ENCODE results near the gene ZBTB45.

DNA sequence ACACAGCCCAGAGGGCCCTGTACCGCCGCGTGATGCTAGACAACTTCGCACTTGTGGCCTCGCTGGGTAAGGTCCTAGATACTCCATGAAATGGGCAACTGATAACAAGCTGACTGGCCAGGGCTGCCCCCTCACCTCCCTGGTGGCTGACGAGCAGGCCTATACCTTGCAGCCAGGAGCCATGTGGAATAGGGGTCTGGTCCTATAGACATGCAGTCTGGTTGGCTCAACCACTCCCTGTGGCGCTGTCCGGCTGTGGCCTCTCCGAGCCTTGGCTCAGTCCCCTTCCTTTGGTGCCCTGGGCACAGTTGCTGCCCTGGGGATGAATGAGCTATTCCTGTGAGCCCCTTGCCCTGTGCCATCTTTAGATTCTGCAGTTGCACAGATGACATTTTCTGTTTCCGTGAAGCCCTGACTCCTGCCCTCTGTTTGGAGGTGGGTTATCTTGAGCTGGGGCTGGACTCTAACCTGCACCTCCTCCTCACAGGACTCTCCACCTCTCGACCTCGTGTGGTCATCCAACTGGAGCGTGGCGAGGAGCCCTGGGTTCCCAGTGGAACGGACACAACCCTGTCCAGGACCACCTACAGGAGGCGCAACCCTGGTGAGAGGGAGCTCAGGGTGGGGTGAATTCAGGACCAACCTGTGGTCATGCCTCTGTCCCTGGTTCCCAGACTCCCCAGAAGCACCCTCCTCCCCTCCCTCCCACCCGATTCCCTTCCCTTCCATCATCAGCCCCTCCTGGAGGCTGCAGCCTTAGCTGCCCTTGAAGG lies 50.2 kb downstream of the ZBTB45 start:
- TF ChIP-seq POLR2A (IDR thresholded peaks at IDR 0.05) = no peak
- TF ChIP-seq, protein P1, sequence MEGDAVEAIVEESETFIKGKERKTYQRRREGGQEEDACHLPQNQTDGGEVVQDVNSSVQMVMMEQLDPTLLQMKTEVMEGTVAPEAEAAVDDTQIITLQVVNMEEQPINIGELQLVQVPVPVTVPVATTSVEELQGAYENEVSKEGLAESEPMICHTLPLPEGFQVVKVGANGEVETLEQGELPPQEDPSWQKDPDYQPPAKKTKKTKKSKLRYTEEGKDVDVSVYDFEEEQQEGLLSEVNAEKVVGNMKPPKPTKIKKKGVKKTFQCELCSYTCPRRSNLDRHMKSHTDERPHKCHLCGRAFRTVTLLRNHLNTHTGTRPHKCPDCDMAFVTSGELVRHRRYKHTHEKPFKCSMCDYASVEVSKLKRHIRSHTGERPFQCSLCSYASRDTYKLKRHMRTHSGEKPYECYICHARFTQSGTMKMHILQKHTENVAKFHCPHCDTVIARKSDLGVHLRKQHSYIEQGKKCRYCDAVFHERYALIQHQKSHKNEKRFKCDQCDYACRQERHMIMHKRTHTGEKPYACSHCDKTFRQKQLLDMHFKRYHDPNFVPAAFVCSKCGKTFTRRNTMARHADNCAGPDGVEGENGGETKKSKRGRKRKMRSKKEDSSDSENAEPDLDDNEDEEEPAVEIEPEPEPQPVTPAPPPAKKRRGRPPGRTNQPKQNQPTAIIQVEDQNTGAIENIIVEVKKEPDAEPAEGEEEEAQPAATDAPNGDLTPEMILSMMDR (IDR thresholded peaks at IDR 0.05) = no peak

Data from lower leg skin (tissue), 3 donors.